ENCODE results near the gene PDK2. TPM values are rescaled to one million over a fixed set of nuclear protein-coding genes. Genes with fewer than 3 reads are reported as not detected.

The PDK2 gene
- total and polyA plus RNA-seq, 10 of the 15 experiments (the other 5 are each of a cell fraction or from before 2014, with no cell fraction given) = 0.98 to 22.6 (median 12.3) TPM

DNA sequence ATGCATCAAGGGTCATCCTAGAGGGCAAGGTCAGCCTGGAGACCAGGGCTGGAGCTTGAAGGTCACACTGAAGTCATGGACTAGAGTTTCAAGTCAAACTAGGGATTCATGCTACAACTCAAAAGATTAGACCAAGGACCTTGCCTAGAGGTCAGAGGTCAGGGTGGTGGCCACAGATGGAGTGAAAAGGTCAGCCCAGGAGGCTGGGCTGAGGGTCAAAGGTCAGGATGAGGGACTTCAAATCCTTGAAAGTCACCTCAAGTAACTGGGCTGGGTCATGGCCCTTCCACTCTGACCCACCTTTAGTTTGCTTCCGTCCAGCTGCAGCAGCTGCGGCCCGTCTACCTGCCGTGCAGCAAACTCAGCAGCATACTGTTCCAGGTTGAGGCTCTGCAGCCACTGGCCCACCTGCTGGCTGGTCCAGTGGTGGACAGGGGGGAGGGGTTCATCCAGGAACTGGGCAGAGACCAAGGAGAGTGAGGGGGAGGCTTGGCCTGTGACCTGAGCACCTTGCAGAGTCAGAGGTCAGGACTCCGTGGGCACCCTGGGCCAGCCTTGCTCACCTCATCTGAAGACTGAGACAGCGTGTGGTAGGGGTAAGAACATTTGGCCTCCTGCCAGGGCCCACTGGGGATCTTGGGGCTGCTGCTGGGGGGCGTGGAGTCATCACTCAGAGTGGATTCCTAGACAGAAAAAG, 18.6 kb downstream of the PDK2 start:
- H3K27me3 ChIP-seq (replicated peaks in 1 of 2; ENCODE audit: control insufficient read depth in 2 of 2, insufficient read depth in 2 of 2, low read length in 1 of 2) = peaks cover 3 to 4% of the 10 kb centered on the region in 2 experiments; a peak in 3 of 4 replicates
- H3K4me2 ChIP-seq (ENCODE audit: control insufficient read depth, insufficient read depth) = no peak overlapping the region
- no peak for ATAC-seq
- DNase-seq (ENCODE audit: low read depth, low spot score) = no peak
- TF ChIP-seq WRNIP1 (IDR thresholded peaks at IDR 0.05; ENCODE audit: borderline replicate concordance, low read depth, low read length) (no peak), MYB (IDR thresholded peaks at IDR 0.05; ENCODE audit: borderline replicate concordance, low read depth, low read length) (no peak), ESRRA (IDR thresholded peaks at IDR 0.05; ENCODE audit: low read length) (no peak), SREBF2 (IDR thresholded peaks at IDR 0.05; ENCODE audit: low read length) (no peak), BHLHE40 (IDR thresholded peaks at IDR 0.05; ENCODE audit: borderline replicate concordance in 1 of 2, low read depth in 2 of 2, low read length in 1 of 2) (no peak), SREBF1 (IDR thresholded peaks at IDR 0.05; ENCODE audit: low read length) (no peak), NFYB (IDR thresholded peaks at IDR 0.05; ENCODE audit: insufficient read depth, low read depth, low read length) (no peak), HDAC2 (IDR thresholded peaks at IDR 0.05) (no peak), NR2C1 (IDR thresholded peaks at IDR 0.05) (peak; percentile 25; the same call in 1 of the 2 replicates), POLR2A (IDR thresholded peaks at IDR 0.05; ENCODE audit: low read depth, low read length) (0 out of 2 replicates have a peak, but pooled peaks have one; percentile 21), TCF12 (IDR thresholded peaks at IDR 0.05; ENCODE audit: low read depth, low read length) (no peak), NR2F1 (conservative IDR thresholded peaks at IDR 0.05) (peak; percentile 71; the same call in 1 of the 2 replicates), NFIC (IDR thresholded peaks at IDR 0.05; ENCODE audit: low read depth, low read length) (no peak)
- TF ChIP-seq, protein P1, sequence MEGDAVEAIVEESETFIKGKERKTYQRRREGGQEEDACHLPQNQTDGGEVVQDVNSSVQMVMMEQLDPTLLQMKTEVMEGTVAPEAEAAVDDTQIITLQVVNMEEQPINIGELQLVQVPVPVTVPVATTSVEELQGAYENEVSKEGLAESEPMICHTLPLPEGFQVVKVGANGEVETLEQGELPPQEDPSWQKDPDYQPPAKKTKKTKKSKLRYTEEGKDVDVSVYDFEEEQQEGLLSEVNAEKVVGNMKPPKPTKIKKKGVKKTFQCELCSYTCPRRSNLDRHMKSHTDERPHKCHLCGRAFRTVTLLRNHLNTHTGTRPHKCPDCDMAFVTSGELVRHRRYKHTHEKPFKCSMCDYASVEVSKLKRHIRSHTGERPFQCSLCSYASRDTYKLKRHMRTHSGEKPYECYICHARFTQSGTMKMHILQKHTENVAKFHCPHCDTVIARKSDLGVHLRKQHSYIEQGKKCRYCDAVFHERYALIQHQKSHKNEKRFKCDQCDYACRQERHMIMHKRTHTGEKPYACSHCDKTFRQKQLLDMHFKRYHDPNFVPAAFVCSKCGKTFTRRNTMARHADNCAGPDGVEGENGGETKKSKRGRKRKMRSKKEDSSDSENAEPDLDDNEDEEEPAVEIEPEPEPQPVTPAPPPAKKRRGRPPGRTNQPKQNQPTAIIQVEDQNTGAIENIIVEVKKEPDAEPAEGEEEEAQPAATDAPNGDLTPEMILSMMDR (IDR thresholded peaks at IDR 0.05 in 2 of 3, conservative IDR thresholded peaks at IDR 0.05 in 1 of 3; ENCODE audit: control insufficient read depth in 2 of 3, extremely low read depth in 1 of 3, insufficient read depth in 1 of 3, low read depth in 3 of 3, low read length in 3 of 3) = no peak
- TF ChIP-seq, protein P2, sequence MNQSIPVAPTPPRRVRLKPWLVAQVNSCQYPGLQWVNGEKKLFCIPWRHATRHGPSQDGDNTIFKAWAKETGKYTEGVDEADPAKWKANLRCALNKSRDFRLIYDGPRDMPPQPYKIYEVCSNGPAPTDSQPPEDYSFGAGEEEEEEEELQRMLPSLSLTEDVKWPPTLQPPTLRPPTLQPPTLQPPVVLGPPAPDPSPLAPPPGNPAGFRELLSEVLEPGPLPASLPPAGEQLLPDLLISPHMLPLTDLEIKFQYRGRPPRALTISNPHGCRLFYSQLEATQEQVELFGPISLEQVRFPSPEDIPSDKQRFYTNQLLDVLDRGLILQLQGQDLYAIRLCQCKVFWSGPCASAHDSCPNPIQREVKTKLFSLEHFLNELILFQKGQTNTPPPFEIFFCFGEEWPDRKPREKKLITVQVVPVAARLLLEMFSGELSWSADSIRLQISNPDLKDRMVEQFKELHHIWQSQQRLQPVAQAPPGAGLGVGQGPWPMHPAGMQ (IDR thresholded peaks at IDR 0.05; ENCODE audit: borderline replicate concordance) = no peak
- TF ChIP-seq, protein P3, sequence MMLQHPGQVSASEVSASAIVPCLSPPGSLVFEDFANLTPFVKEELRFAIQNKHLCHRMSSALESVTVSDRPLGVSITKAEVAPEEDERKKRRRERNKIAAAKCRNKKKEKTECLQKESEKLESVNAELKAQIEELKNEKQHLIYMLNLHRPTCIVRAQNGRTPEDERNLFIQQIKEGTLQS (IDR thresholded peaks at IDR 0.05; ENCODE audit: borderline replicate concordance, extremely low read depth, low read depth, low read length) = no peak
- TF ChIP-seq, protein P4, sequence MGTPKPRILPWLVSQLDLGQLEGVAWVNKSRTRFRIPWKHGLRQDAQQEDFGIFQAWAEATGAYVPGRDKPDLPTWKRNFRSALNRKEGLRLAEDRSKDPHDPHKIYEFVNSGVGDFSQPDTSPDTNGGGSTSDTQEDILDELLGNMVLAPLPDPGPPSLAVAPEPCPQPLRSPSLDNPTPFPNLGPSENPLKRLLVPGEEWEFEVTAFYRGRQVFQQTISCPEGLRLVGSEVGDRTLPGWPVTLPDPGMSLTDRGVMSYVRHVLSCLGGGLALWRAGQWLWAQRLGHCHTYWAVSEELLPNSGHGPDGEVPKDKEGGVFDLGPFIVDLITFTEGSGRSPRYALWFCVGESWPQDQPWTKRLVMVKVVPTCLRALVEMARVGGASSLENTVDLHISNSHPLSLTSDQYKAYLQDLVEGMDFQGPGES (IDR thresholded peaks at IDR 0.05) = no peak
- TF ChIP-seq, protein P5, sequence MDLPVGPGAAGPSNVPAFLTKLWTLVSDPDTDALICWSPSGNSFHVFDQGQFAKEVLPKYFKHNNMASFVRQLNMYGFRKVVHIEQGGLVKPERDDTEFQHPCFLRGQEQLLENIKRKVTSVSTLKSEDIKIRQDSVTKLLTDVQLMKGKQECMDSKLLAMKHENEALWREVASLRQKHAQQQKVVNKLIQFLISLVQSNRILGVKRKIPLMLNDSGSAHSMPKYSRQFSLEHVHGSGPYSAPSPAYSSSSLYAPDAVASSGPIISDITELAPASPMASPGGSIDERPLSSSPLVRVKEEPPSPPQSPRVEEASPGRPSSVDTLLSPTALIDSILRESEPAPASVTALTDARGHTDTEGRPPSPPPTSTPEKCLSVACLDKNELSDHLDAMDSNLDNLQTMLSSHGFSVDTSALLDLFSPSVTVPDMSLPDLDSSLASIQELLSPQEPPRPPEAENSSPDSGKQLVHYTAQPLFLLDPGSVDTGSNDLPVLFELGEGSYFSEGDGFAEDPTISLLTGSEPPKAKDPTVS (IDR thresholded peaks at IDR 0.05; ENCODE audit: low read depth, low read length) = no peak
- H3K9me3 ChIP-seq (replicated peaks; ENCODE audit: control insufficient read depth, insufficient read depth, low read length) = no peaks in the 10 kb centered on the region
- H4K20me1 ChIP-seq (ENCODE audit: control insufficient read depth, insufficient read depth) = no peaks in the 10 kb centered on the region
- in situ Hi-C loops (cut with MboI) (no loop called here), intact Hi-C loops (cut with micrococcal nuclease; ENCODE audit: unreplicated experiment) (no loop called here)
- ChIA-PET RAD21 (ENCODE audit: unreplicated experiment) (interaction anchor here (0.8 to 2.1 kb wide), 4 partner anchors 16 to 58 kb away, joined by 3 to 19 read pairs (median 3); partner anchors contain the start of gene SAMD14), SMC1A (ENCODE audit: uncharacterized antibody, unreplicated experiment) (interaction anchor here (1.3 to 2.2 kb wide), 3 partner anchors 20 to 48 kb away, joined by 3 to 10 read pairs (median 8); no protein-coding TSS in a partner anchor), POLR2A (no interaction called here), CTCF (interaction anchor here (0.8 to 3.1 kb wide), 29 partner anchors 9 to 284 kb away, joined by 3 to 38 read pairs (median 6); partner anchors contain the start of genes LRRC59, SAMD14, SGCA and TMEM92)
- no peak overlapping the region for H3K27ac ChIP-seq (ENCODE audit: control insufficient read depth, insufficient read depth)
- no peak overlapping the region for H3K4me3 ChIP-seq
- H2AFZ ChIP-seq (ENCODE audit: control insufficient read depth, low read depth, low read length) = no peak overlapping the region
- no peak for FAIRE-seq
- H3K4me1 ChIP-seq (ENCODE audit: control insufficient read depth, insufficient read depth, low read length) = no peaks in the 10 kb centered on the region
- no peaks in the 10 kb centered on the region for H3K79me2 ChIP-seq (ENCODE audit: control insufficient read depth, insufficient read depth, low read length)
- no TSS peak for BruUV-seq (replicated peaks)
- H3K9ac ChIP-seq (ENCODE audit: control insufficient read depth, insufficient read depth, low read length) = no peak overlapping the region
- H3K36me3 ChIP-seq (ENCODE audit: control insufficient read depth in 2 of 2, insufficient read depth in 2 of 2, low read length in 1 of 2) = no peaks in the 10 kb centered on the region
- WGBS (ENCODE audit: insufficient coverage, insufficient replicate concordance, low lambda C conversion rate, missing lambda C conversion rate) = 45% methylated on average over 7 of the region's 7 CpGs
